Measurements from ENCODE around the gene TSPAN2. TPM values are rescaled to one million over a fixed set of nuclear protein-coding genes. Genes with fewer than 3 reads are reported as not detected.

The TSPAN2 gene
- total and polyA plus RNA-seq, 2 experiments from 2014 or later, result 11.2 to 11.8 TPM

GRCh38 chr1:115074839-115075534, 14.3 kb downstream of the TSPAN2 start:
- H3K4me1 ChIP-seq (ENCODE audit: insufficient read depth), result 0 out of 2 replicates have a peak, but pooled peaks cover 5% of the 10 kb centered on the region
- no peaks in the 10 kb centered on the region for H3K9me3 Mint-ChIP-seq
- H3K4me3 Mint-ChIP-seq, result no peak overlapping the region
- TF ChIP-seq EZH2phosphoT487 (IDR thresholded peaks at IDR 0.05; ENCODE audit: unreplicated experiment) (no peak), ZNF114 (CRISPR knock-in tag; IDR thresholded peaks at IDR 0.05) (no peak), NANOG (IDR thresholded peaks at IDR 0.05; ENCODE audit: borderline replicate concordance) (no peak), ZNF462 (CRISPR knock-in tag; IDR thresholded peaks at IDR 0.05) (no peak), STAT1 (IDR thresholded peaks at IDR 0.05; ENCODE audit: unreplicated experiment) (no peak), ZNF331 (CRISPR knock-in tag; IDR thresholded peaks at IDR 0.05; ENCODE audit: low read depth) (no peak), POLR2AphosphoS5 (IDR thresholded peaks at IDR 0.05; ENCODE audit: low read depth) (no peak), CTCF (conservative IDR thresholded peaks at IDR 0.05; ENCODE audit: low read depth in 2 of 2) (no peak), REST (IDR thresholded peaks at IDR 0.05; ENCODE audit: unreplicated experiment) (no peak), CREB1 (CRISPR knock-in tag; IDR thresholded peaks at IDR 0.05; ENCODE audit: low read depth) (no peak), EZH2 (IDR thresholded peaks at IDR 0.05; ENCODE audit: low read depth, unreplicated experiment) (no peak), ETS1 (IDR thresholded peaks at IDR 0.05) (no peak)
- H3K4me3 ChIP-seq, result no peak overlapping the region
- H4K20me1 ChIP-seq (replicated peaks; ENCODE audit: insufficient read depth), result no peaks in the 10 kb centered on the region
- no peaks in the 10 kb centered on the region for H3K9me2 ChIP-seq (ENCODE audit: insufficient read depth)
- no peak for DNase-seq (ENCODE audit: low spot score)
- H3K27ac Mint-ChIP-seq, result no peak overlapping the region
- no peak for ATAC-seq
- H3K27ac ChIP-seq (ENCODE audit: low read depth), result no peak overlapping the region
- peaks cover 2% of the 10 kb centered on the region for H3K27me3 Mint-ChIP-seq (ENCODE audit: insufficient read depth, low read depth, poor library complexity)
- H3K36me3 Mint-ChIP-seq (ENCODE audit: low read depth), result no peaks in the 10 kb centered on the region
- no peaks in the 10 kb centered on the region for H3K36me3 ChIP-seq (ENCODE audit: insufficient read depth)
- H3F3A ChIP-seq (replicated peaks; ENCODE audit: low read depth), result no peaks in the 10 kb centered on the region
- H3K79me2 ChIP-seq (replicated peaks; ENCODE audit: insufficient read depth), result no peaks in the 10 kb centered on the region
- no peak overlapping the region for H2AFZ ChIP-seq
- H3K4me1 Mint-ChIP-seq, result peaks cover 12% of the 10 kb centered on the region
- no peaks in the 10 kb centered on the region for H3K27me3 ChIP-seq (ENCODE audit: insufficient read depth)
- H3K4me2 ChIP-seq, result no peak overlapping the region

Data from GM23338 (cell line).